ENCODE measurements around the gene MS4A10.

The MS4A10 gene

DNA sequence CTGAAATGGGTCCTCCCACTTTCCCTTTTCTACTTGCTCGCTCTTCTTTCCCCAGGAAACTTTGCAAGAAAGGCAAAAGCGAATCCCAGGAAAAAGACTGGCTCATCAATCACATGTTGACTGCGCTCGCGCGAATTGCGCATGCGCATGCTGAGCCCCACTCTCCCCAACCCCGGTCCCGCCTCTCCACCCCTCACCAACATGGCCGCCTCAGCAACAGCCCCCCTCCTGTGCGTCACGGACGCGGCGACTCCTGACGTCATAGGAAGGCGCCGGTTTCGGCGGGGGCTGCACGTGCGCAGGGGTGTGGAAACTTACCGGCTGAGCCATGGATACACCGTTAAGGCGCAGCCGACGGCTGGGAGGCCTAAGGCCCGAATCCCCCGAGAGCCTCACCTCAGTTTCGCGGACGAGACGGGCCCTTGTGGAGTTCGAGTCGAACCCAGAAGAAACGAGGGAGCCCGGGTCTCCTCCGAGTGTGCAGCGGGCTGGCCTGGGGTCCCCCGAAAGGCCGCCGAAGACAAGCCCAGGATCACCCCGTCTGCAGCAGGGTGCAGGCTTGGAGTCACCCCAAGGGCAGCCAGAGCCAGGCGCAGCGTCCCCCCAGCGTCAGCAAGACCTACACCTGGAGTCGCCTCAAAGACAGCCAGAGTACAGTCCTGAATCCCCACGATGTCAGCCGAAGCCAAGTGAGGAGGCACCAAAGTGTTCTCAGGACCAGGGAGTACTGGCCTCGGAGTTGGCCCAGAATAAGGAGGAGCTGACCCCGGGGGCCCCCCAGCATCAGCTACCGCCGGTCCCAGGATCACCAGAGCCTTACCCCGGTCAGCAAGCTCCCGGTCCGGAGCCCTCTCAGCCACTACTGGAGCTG is 56.9 kb downstream of the MS4A10 start, which contains the start of gene CCDC86:
CCDC86 (plus strand) TSS at position 317 of the 871 bp plus-strand sequence; CDS start at position 329, 12 bp downstream.
- Histone ChIP-seq H3K27ac (ENCODE audit: low read length) (peak within 1 kb of the TSS; percentile 41), H3K4me1 (ENCODE audit: control insufficient read depth, insufficient read depth, low read length) (peaks cover 35% of the 10 kb centered on the region)

GRCh38 chr11:60842668-60843600 is 57.8 kb downstream of the MS4A10 start:
- H3K9ac ChIP-seq (ENCODE audit: low read length in 2 of 2): peak overlapping the region; percentile 85 to 91
- peak overlapping the region; percentile 94 to 96 for H3K4me3 ChIP-seq (ENCODE audit: low read length in 2 of 2)
- H3K27me3 ChIP-seq (ENCODE audit: control insufficient read depth in 1 of 2, insufficient read depth in 2 of 2, low read length in 2 of 2): no peaks in the 10 kb centered on the region
- H3K36me3 ChIP-seq (ENCODE audit: control insufficient read depth in 2 of 2, insufficient read depth in 2 of 2, low read length in 2 of 2): peaks cover 0 to 3% of the 10 kb centered on the region in 2 donors
- no peak overlapping the region for H3K27ac ChIP-seq (ENCODE audit: low read length)
- H3K9me3 ChIP-seq (ENCODE audit: control insufficient read depth in 2 of 2, low read length in 2 of 2): no peaks in the 10 kb centered on the region
- peaks cover 35% of the 10 kb centered on the region for H3K4me1 ChIP-seq (ENCODE audit: control insufficient read depth, insufficient read depth, low read length)

More for the DNA sequence above, 56.9 kb downstream of the MS4A10 start, which contains the start of gene CCDC86:
- H3K27me3 ChIP-seq (ENCODE audit: control insufficient read depth in 1 of 2, insufficient read depth in 2 of 2, low read length in 2 of 2): peaks cover 0 to under 1% of the 10 kb centered on the region in 2 donors
- peak within 1 kb of the TSS; percentile 94 to 96 for H3K4me3 ChIP-seq (ENCODE audit: low read length in 2 of 2)
- H3K9me3 ChIP-seq (ENCODE audit: control insufficient read depth in 2 of 2, low read length in 2 of 2): no peaks in the 10 kb centered on the region
- peak within 1 kb of the TSS; percentile 85 to 91 for H3K9ac ChIP-seq (ENCODE audit: low read length in 2 of 2)
- no peaks in the 10 kb centered on the region for H3K36me3 ChIP-seq (ENCODE audit: control insufficient read depth in 2 of 2, insufficient read depth in 2 of 2, low read length in 2 of 2)

- H3K27ac ChIP-seq (ENCODE audit: low read length): no peak overlapping the region
- H3K4me3 ChIP-seq (ENCODE audit: low read length in 2 of 2): peak overlapping the region; percentile 94 to 96
- peaks cover 0 to 14% of the 10 kb centered on the region in 2 donors for H3K36me3 ChIP-seq (ENCODE audit: control insufficient read depth in 2 of 2, insufficient read depth in 2 of 2, low read length in 2 of 2)
- no peaks in the 10 kb centered on the region for H3K27me3 ChIP-seq (ENCODE audit: control insufficient read depth in 1 of 2, insufficient read depth in 2 of 2, low read length in 2 of 2)
- H3K4me1 ChIP-seq (ENCODE audit: control insufficient read depth, insufficient read depth, low read length): peaks cover 35% of the 10 kb centered on the region
- no peaks in the 10 kb centered on the region for H3K9me3 ChIP-seq (ENCODE audit: control insufficient read depth in 2 of 2, low read length in 2 of 2)
- peak overlapping the region; percentile 25 to 29 for H3K9ac ChIP-seq (ENCODE audit: low read length in 2 of 2)
These were observed 59.1 kb downstream of the MS4A10 start for GRCh38 chr11:60844045-60844869.

GRCh38 chr11:60844870-60845221 is 59.7 kb downstream of the MS4A10 start:
- H3K4me3 ChIP-seq (ENCODE audit: low read length in 2 of 2): no peak overlapping the region
- no peaks in the 10 kb centered on the region for H3K9me3 ChIP-seq (ENCODE audit: control insufficient read depth in 2 of 2, low read length in 2 of 2)
- no peak overlapping the region for H3K27ac ChIP-seq (ENCODE audit: low read length)
- peaks cover 0 to 18% of the 10 kb centered on the region in 2 donors for H3K36me3 ChIP-seq (ENCODE audit: control insufficient read depth in 2 of 2, insufficient read depth in 2 of 2, low read length in 2 of 2)
- H3K9ac ChIP-seq (ENCODE audit: low read length in 2 of 2): peak overlapping the region; percentile 9 to 29
- H3K4me1 ChIP-seq (ENCODE audit: control insufficient read depth, insufficient read depth, low read length): peaks cover 35% of the 10 kb centered on the region
- no peaks in the 10 kb centered on the region for H3K27me3 ChIP-seq (ENCODE audit: control insufficient read depth in 1 of 2, insufficient read depth in 2 of 2, low read length in 2 of 2)

- no peaks in the 10 kb centered on the region for H3K9me3 ChIP-seq (ENCODE audit: control insufficient read depth in 2 of 2, low read length in 2 of 2)
- peaks cover under 1 to 23% of the 10 kb centered on the region in 2 donors for H3K36me3 ChIP-seq (ENCODE audit: control insufficient read depth in 2 of 2, insufficient read depth in 2 of 2, low read length in 2 of 2)
- peaks cover 35% of the 10 kb centered on the region for H3K4me1 ChIP-seq (ENCODE audit: control insufficient read depth, insufficient read depth, low read length)
- H3K27me3 ChIP-seq (ENCODE audit: control insufficient read depth in 1 of 2, insufficient read depth in 2 of 2, low read length in 2 of 2): no peaks in the 10 kb centered on the region
- peak overlapping the region in 1 of 2 donors; percentile 29 for H3K9ac ChIP-seq (ENCODE audit: low read length in 2 of 2)
- no peak overlapping the region for H3K4me3 ChIP-seq (ENCODE audit: low read length in 2 of 2)
- no peak overlapping the region for H3K27ac ChIP-seq (ENCODE audit: low read length)
These were observed 60.2 kb downstream of the MS4A10 start for GRCh38 chr11:60845338-60845737.

DNA sequence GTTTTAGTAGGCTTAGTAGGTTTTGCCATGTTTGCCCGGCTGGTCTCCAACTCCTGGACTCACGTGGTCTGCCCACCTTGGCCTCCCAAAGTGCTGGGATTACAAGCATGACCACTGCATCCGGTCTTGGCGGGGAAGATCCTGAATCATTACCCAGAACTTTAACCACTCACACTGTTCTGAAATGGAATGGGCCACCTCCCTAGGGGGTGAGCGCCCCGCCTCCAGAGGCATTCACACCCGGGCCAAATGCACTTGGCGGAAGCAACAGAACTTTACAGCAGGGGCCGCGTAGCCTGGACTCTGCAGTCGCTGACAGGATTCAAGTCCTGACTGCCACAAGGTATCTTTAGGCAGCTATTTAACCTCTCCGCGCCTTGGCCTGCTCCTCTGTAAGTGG is 62.1 kb downstream of the MS4A10 start:
- Histone ChIP-seq H3K27ac (ENCODE audit: low read length) (no peak overlapping the region), H3K9me3 (ENCODE audit: control insufficient read depth in 2 of 2, low read length in 2 of 2) (no peaks in the 10 kb centered on the region), H3K4me1 (ENCODE audit: control insufficient read depth, insufficient read depth, low read length) (peaks cover 20% of the 10 kb centered on the region), H3K9ac (ENCODE audit: low read length in 2 of 2) (no peak overlapping the region), H3K27me3 (ENCODE audit: control insufficient read depth in 1 of 2, insufficient read depth in 2 of 2, low read length in 2 of 2) (no peaks in the 10 kb centered on the region), H3K4me3 (ENCODE audit: low read length in 2 of 2) (no peak overlapping the region), H3K36me3 (ENCODE audit: control insufficient read depth in 2 of 2, insufficient read depth in 2 of 2, low read length in 2 of 2) (peaks cover 8 to 38% of the 10 kb centered on the region in 2 donors)

- H3K9me3 ChIP-seq (ENCODE audit: control insufficient read depth in 2 of 2, low read length in 2 of 2): no peaks in the 10 kb centered on the region
- no peak overlapping the region for H3K4me3 ChIP-seq (ENCODE audit: low read length in 2 of 2)
- H3K27ac ChIP-seq (ENCODE audit: low read length): no peak overlapping the region
- peaks cover 19% of the 10 kb centered on the region for H3K4me1 ChIP-seq (ENCODE audit: control insufficient read depth, insufficient read depth, low read length)
- peaks cover 8 to 38% of the 10 kb centered on the region in 2 donors for H3K36me3 ChIP-seq (ENCODE audit: control insufficient read depth in 2 of 2, insufficient read depth in 2 of 2, low read length in 2 of 2)
- no peak overlapping the region for H3K9ac ChIP-seq (ENCODE audit: low read length in 2 of 2)
- H3K27me3 ChIP-seq (ENCODE audit: control insufficient read depth in 1 of 2, insufficient read depth in 2 of 2, low read length in 2 of 2): no peaks in the 10 kb centered on the region
These were observed 62.8 kb downstream of the MS4A10 start for GRCh38 chr11:60847896-60848295.

DNA sequence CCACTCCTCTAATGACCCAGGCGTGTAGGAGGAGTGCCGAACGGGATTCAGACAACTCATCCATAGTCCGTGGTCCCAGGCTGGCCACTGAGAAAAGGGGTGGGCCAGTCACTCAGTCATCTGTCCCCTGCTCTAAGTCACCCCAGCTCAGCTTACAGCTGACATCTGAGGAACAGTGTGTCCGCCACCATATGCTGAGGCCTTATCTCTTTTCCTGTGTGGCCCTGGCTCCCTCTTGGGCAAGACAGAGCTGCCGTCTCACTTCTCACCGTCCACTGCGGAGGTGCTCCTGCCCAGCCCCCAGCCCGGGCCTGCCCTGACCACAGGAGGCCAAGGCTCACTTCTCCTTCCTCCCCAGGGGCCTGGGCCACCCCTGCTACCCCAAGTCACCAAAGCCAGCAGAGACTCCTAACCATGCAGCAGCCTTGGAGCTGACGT is 63.6 kb downstream of the MS4A10 start:
- no peaks in the 10 kb centered on the region for H3K9me3 ChIP-seq (ENCODE audit: control insufficient read depth in 2 of 2, low read length in 2 of 2)
- no peak overlapping the region for H3K4me3 ChIP-seq (ENCODE audit: low read length in 2 of 2)
- no peak overlapping the region for H3K9ac ChIP-seq (ENCODE audit: low read length in 2 of 2)
- H3K27me3 ChIP-seq (ENCODE audit: control insufficient read depth in 1 of 2, insufficient read depth in 2 of 2, low read length in 2 of 2): no peaks in the 10 kb centered on the region
- H3K27ac ChIP-seq (ENCODE audit: low read length): no peak overlapping the region
- peaks cover 8 to 38% of the 10 kb centered on the region in 2 donors for H3K36me3 ChIP-seq (ENCODE audit: control insufficient read depth in 2 of 2, insufficient read depth in 2 of 2, low read length in 2 of 2)
- peaks cover 13% of the 10 kb centered on the region for H3K4me1 ChIP-seq (ENCODE audit: control insufficient read depth, insufficient read depth, low read length)

- Histone ChIP-seq H3K9ac (ENCODE audit: low read length in 2 of 2) (no peak overlapping the region), H3K27me3 (ENCODE audit: control insufficient read depth in 1 of 2, insufficient read depth in 2 of 2, low read length in 2 of 2) (peaks cover 0 to 2% of the 10 kb centered on the region in 2 donors), H3K9me3 (ENCODE audit: control insufficient read depth in 2 of 2, low read length in 2 of 2) (no peaks in the 10 kb centered on the region), H3K36me3 (ENCODE audit: control insufficient read depth in 2 of 2, insufficient read depth in 2 of 2, low read length in 2 of 2) (peaks cover 8 to 38% of the 10 kb centered on the region in 2 donors), H3K4me3 (ENCODE audit: low read length in 2 of 2) (no peak overlapping the region), H3K27ac (ENCODE audit: low read length) (no peak overlapping the region), H3K4me1 (ENCODE audit: control insufficient read depth, insufficient read depth, low read length) (peaks cover 5% of the 10 kb centered on the region)
These were observed 64.7 kb downstream of the MS4A10 start for GRCh38 chr11:60849641-60850520.

Measured in stomach smooth muscle (tissue), 2 donors.